Skin of body (tissue), 2 donors: Measurements from ENCODE around the gene LCLAT1. TPM values are rescaled to one million over a fixed set of nuclear protein-coding genes. Genes with fewer than 3 reads are reported as not detected.
"Not testable (repeated sequence)": the region's sequence is repeated elsewhere in the genome, so short reads cannot be mapped to it uniquely, and the experiment has no call there.

ENCODE experiments used
- DNase-seq: peaks from one replicate; lab custom pipeline; 2025; lab: John Stamatoyannopoulos, UW
- total RNA-seq: library from RNA; depleted of rRNA; stranded (reverse); fragments of >200 nt; gene quantifications from one replicate; pipeline ENCODE4 v1.2.3, GENCODE V29; 2014

The LCLAT1 gene
- total RNA-seq, 1 donor from 2014 or later = 14.5 TPM

GRCh38 chr2:30486655-30487054 lies 39.6 kb downstream of the LCLAT1 start:
- DNase-seq = no peak

- no peak for DNase-seq
Measured at GRCh38 chr2:30487603-30488002, 40.6 kb downstream of the LCLAT1 start.

- no peak for DNase-seq
Measured at GRCh38 chr2:30488012-30488659, 41.1 kb downstream of the LCLAT1 start.

- DNase-seq = no peak
Measured at GRCh38 chr2:30491225-30491624, 44.2 kb downstream of the LCLAT1 start.

- DNase-seq = no peak
Measured at GRCh38 chr2:30492185-30492584, 45.1 kb downstream of the LCLAT1 start.

- DNase-seq = no peak
Measured at GRCh38 chr2:30492619-30493018, 45.6 kb downstream of the LCLAT1 start.

- no peak for DNase-seq
Measured at GRCh38 chr2:30493440-30493839, 46.4 kb downstream of the LCLAT1 start.

GRCh38 chr2:30495896-30496295 lies 48.9 kb downstream of the LCLAT1 start:
- not testable (repeated sequence) for DNase-seq

GRCh38 chr2:30499681-30500080 lies 52.6 kb downstream of the LCLAT1 start:
- DNase-seq = no peak

- DNase-seq = no peak
Measured at GRCh38 chr2:30500699-30501098, 53.7 kb downstream of the LCLAT1 start.

GRCh38 chr2:30502310-30502709 lies 55.3 kb downstream of the LCLAT1 start:
- no peak for DNase-seq

GRCh38 chr2:30503007-30503694 lies 56.1 kb downstream of the LCLAT1 start:
- no peak for DNase-seq

GRCh38 chr2:30503695-30504052 lies 56.6 kb downstream of the LCLAT1 start:
- DNase-seq = peak; percentile 15

GRCh38 chr2:30504731-30505130 lies 57.7 kb downstream of the LCLAT1 start:
- peak; percentile 75 for DNase-seq

- no peak for DNase-seq
Measured at GRCh38 chr2:30505500-30506180, 58.6 kb downstream of the LCLAT1 start.

- not testable (repeated sequence) for DNase-seq
Measured at GRCh38 chr2:30507460-30507859, 60.4 kb downstream of the LCLAT1 start.

- no peak for DNase-seq
Measured at GRCh38 chr2:30509716-30510115, 62.7 kb downstream of the LCLAT1 start.

GRCh38 chr2:30510409-30510808 lies 63.4 kb downstream of the LCLAT1 start:
- no peak for DNase-seq

GRCh38 chr2:30511122-30512083 lies 64.4 kb downstream of the LCLAT1 start:
- DNase-seq = no peak

- DNase-seq = no peak
Measured at GRCh38 chr2:30512243-30512886, 65.3 kb downstream of the LCLAT1 start.

GRCh38 chr2:30513649-30514048 lies 66.6 kb downstream of the LCLAT1 start:
- not testable (repeated sequence) for DNase-seq
